ENCODE results near the gene B4GALNT1. TPM values are rescaled to one million over a fixed set of nuclear protein-coding genes. Genes with fewer than 3 reads are reported as not detected.

Gene B4GALNT1
- total RNA-seq, 3 donors from 2014 or later: 0.64 to 2.2 (median 0.65) TPM

GRCh38 chr12:57611108-57611826 lies 21.7 kb downstream of the B4GALNT1 start, which contains the start of gene ARHGEF25:
TSS of gene ARHGEF25 (plus strand) at chr12:57611435. CDS start at chr12:57611895, 460 bp downstream.
- peak within 1 kb of the TSS; percentile 6 for H3K4me3 ChIP-seq
- DNase-seq (peak; percentile 43 to 73 (median 72)), ATAC-seq (peak; percentile 70)
- H3K4me1 ChIP-seq (ENCODE audit: low read depth): peaks cover 8% of the 10 kb centered on the region
- H3K36me3 ChIP-seq (ENCODE audit: low read depth): no peaks in the 10 kb centered on the region
- H3K9me3 ChIP-seq: no peaks in the 10 kb centered on the region
- no peak for TF ChIP-seq CTCF (IDR thresholded peaks at IDR 0.05)
- intact Hi-C loops (cut with DNase I, micrococcal nuclease): no loop called here

GRCh38 chr12:57610554-57611107 lies 22.4 kb downstream of the B4GALNT1 start:
- no peaks in the 10 kb centered on the region for H3K36me3 ChIP-seq (ENCODE audit: low read depth)
- H3K9me3 ChIP-seq: no peaks in the 10 kb centered on the region
- intact Hi-C loops (cut with DNase I, micrococcal nuclease): no loop called here
- H3K4me1 ChIP-seq (ENCODE audit: low read depth): peaks cover 8% of the 10 kb centered on the region
- DNase-seq (peak in 1 of 3 donors; percentile 68), ATAC-seq (peak; percentile 28)
- H3K4me3 ChIP-seq: no peak overlapping the region
- TF ChIP-seq CTCF (IDR thresholded peaks at IDR 0.05): no peak

- no peak for TF ChIP-seq CTCF (IDR thresholded peaks at IDR 0.05)
- ATAC-seq: no peak
- Histone ChIP-seq H3K4me1 (ENCODE audit: low read depth) (peaks cover 8% of the 10 kb centered on the region), H3K9me3 (no peaks in the 10 kb centered on the region), H3K4me3 (no peak overlapping the region), H3K36me3 (ENCODE audit: low read depth) (no peaks in the 10 kb centered on the region)
- intact Hi-C loops (cut with DNase I, micrococcal nuclease): no loop called here
- peak in 1 of 3 donors; percentile 47 for DNase-seq
Observed at GRCh38 chr12:57609781-57610553, 23.0 kb downstream of the B4GALNT1 start.

GRCh38 chr12:57609101-57609780 lies 23.8 kb downstream of the B4GALNT1 start:
- no peak overlapping the region for H3K4me3 ChIP-seq

More at GRCh38 chr12:57609101-57609780, 23.8 kb downstream of the B4GALNT1 start:
- intact Hi-C loops (cut with DNase I, micrococcal nuclease): no loop called here
- no peak for TF ChIP-seq CTCF (IDR thresholded peaks at IDR 0.05)
- H3K4me1 ChIP-seq (ENCODE audit: low read depth): peaks cover 11% of the 10 kb centered on the region
- H3K36me3 ChIP-seq (ENCODE audit: low read depth): no peaks in the 10 kb centered on the region
- ATAC-seq (no peak), DNase-seq (no peak)
- no peaks in the 10 kb centered on the region for H3K9me3 ChIP-seq
